Measurements from ENCODE around the gene C18orf63. TPM values are rescaled to one million over a fixed set of nuclear protein-coding genes. Genes with fewer than 3 reads are reported as not detected.

The C18orf63 gene
- total RNA-seq, 1 donor from 2014 or later: not detected

- Histone ChIP-seq H3K27me3 (ENCODE audit: control insufficient read depth, insufficient read depth, low read length) (no peaks in the 10 kb centered on the region), H3K4me3 (ENCODE audit: low read depth, low read length) (no peak overlapping the region), H3K36me3 (ENCODE audit: control insufficient read depth, insufficient read depth, low read length) (no peaks in the 10 kb centered on the region)
- no peak for TF ChIP-seq CTCF (IDR thresholded peaks at IDR 0.05; ENCODE audit: insufficient read depth, low read length, severe bottlenecking)
- no peak for FAIRE-seq
- no peak for DNase-seq (ENCODE audit: low read depth)
Observed at GRCh38 chr18:74288730-74289129, 26.9 kb upstream of the C18orf63 start.

- Histone ChIP-seq H3K27me3 (ENCODE audit: control insufficient read depth, insufficient read depth, low read length) (no peaks in the 10 kb centered on the region), H3K4me3 (ENCODE audit: low read depth, low read length) (no peak overlapping the region), H3K36me3 (ENCODE audit: control insufficient read depth, insufficient read depth, low read length) (no peaks in the 10 kb centered on the region)
- no peak for TF ChIP-seq CTCF (IDR thresholded peaks at IDR 0.05; ENCODE audit: insufficient read depth, low read length, severe bottlenecking)
- DNase-seq (ENCODE audit: low read depth) (peak; percentile 26), FAIRE-seq (no peak)
Observed at GRCh38 chr18:74289137-74289536, 26.5 kb upstream of the C18orf63 start.

- TF ChIP-seq CTCF (IDR thresholded peaks at IDR 0.05; ENCODE audit: insufficient read depth, low read length, severe bottlenecking): no peak
- Histone ChIP-seq H3K27me3 (ENCODE audit: control insufficient read depth, insufficient read depth, low read length) (no peaks in the 10 kb centered on the region), H3K4me3 (ENCODE audit: low read depth, low read length) (no peak overlapping the region), H3K36me3 (ENCODE audit: control insufficient read depth, insufficient read depth, low read length) (no peaks in the 10 kb centered on the region)
- FAIRE-seq: no peak
- DNase-seq (ENCODE audit: low read depth): no peak
Observed at GRCh38 chr18:74290021-74290420, 25.6 kb upstream of the C18orf63 start.

GRCh38 chr18:74290794-74291471 is 24.7 kb upstream of the C18orf63 start:
- Histone ChIP-seq H3K36me3 (ENCODE audit: control insufficient read depth, insufficient read depth, low read length) (no peaks in the 10 kb centered on the region), H3K4me3 (ENCODE audit: low read depth, low read length) (peak overlapping the region; percentile 88), H3K27me3 (ENCODE audit: control insufficient read depth, insufficient read depth, low read length) (no peaks in the 10 kb centered on the region)
- FAIRE-seq: no peak
- DNase-seq (ENCODE audit: low read depth): peak; percentile 54
- TF ChIP-seq CTCF (IDR thresholded peaks at IDR 0.05; ENCODE audit: insufficient read depth, low read length, severe bottlenecking): peak; percentile 73

- no peak for TF ChIP-seq CTCF (IDR thresholded peaks at IDR 0.05; ENCODE audit: insufficient read depth, low read length, severe bottlenecking)
- DNase-seq (ENCODE audit: low read depth) (no peak), FAIRE-seq (no peak)
- H3K36me3 ChIP-seq (ENCODE audit: control insufficient read depth, insufficient read depth, low read length): no peaks in the 10 kb centered on the region
- peak overlapping the region; percentile 88 for H3K4me3 ChIP-seq (ENCODE audit: low read depth, low read length)
- no peaks in the 10 kb centered on the region for H3K27me3 ChIP-seq (ENCODE audit: control insufficient read depth, insufficient read depth, low read length)
Observed at GRCh38 chr18:74291472-74291770, 24.2 kb upstream of the C18orf63 start.
